Stimulated activated CD4-positive, alpha-beta T cell treated with anti-CD3 and anti-CD28 coated beads, Interleukin-15, amount 100 ng/mL, for 24 hours (primary cell): Measurements from ENCODE around the gene IGSF22.
"Not testable (repeated sequence)": the region's sequence is repeated elsewhere in the genome, so short reads cannot be mapped to it uniquely, and the experiment has no call there.

Experiments used
- DNase-seq: peaks from one replicate; pipeline ENCODE4 v3.0.0-alpha.2; 2020

The IGSF22 gene

DNA sequence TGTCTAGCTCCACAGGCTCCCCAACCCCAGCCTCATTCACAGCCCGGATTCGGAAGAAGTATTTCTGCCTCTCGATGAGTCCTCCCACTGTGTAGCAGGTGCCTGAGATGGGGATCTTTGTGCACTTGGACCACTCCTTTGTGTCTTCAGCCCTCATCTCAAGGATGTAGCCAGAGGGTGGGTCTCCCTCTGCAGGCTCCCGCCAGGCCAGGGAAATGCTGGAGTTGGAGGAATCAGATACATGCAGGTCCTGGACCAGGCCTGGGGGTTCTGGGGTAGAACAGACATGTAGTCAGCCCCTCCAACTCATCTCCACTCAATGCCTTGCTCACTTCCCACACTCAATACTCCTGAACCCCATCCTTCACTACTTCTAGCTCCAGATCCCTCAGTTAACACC lies 16.6 kb downstream of the IGSF22 start:
- DNase-seq: no peak

DNA sequence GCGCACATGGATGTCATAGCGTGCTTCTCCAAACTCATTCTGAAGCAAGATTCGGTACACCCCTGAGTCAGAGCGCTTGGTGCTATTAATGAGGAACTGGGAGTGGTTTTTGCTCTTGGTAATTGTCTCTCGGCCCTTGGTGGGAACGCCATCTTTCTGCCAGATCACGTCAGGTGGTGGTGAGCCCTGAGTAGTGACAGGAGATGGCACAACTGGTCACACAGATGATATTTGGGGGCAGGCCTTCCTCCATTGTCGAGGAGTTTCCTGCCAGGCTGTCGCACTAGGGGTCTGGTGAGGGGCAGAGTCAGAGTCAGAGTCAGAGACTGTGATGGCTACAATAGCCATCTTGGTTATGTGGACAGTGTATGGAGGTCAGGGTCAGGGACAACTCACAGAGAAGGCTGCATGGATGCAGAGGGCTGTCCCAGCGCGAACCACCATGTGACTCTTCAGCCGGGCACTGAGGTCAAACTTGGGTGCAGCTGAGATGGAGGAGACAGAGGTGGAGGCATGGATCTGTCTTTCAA lies 18.1 kb downstream of the IGSF22 start:
- DNase-seq: no peak

DNA sequence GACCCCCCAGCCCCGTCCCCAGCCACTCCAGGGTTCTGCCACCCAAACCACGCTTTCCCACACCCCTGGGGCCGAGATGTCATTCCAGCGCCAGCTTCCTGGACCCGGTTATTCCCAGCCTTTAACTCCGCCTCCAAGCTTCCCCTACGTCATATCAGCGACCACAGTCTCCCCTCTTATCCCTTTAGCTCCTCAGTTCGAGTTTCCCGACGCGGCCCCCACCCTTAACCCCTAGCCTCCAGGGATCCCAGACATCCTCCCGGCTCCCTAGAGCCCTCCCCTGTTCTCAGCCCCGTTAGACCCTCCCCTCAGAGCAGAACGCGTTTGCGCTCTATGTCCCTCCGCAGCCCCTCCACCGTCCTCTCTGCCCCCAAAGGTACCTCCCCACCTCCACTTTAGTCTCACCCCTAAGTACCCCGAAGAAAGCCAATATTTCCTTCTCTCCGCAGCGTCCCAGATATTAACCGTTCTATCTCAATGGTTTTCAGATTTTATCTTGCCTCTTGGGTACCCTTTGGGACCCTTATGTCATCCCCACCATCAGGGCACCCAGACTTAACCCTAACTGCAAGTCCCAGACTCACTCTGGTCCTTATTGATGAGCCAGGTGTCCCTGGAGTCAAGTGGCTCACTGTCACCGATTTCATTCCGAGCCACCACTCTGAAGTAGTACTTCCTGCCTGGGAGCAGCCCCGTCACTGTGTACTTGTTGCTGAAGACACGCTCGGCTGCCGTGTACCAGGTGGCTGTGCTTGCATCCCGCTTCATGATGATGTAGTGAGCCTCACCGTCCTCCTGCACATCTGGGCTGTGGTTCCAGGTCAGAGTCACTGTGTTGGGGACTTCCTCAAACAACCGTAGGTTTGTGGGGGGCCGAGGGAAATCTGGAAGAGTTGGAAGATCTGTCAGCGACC lies 19.4 kb downstream of the IGSF22 start:
- DNase-seq: peak; percentile 52

DNA sequence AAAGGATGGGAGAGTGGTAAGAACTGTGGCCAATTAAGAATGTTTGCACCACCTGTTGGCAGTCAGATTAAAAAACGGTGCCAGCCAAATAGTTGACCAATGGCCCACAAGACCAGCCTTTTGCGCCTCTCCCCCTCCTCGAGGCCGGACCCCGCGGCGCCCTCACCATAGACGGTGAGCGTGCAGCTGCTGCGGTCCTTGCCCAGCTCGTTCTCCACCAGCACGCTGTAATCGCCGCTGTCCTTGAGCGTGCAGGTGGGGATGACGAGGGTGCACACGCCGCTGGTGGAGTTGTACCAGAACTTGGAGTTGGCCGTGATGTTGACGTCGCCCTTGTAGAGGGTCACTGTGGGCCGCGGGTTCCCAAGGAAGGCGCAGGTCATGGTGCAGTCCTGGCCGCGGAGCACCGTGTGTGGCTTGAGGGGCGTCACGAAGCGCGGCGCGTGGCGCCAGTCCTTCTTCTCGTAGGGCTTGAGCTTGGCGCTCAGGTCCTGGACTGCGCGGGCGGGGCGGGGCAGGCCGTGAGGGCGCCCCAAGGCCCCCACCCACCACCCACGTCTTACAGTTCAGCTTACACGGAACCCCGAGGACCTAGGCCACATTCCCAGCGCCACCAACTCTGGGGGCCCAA lies 20.2 kb downstream of the IGSF22 start:
- DNase-seq: peak; percentile 39

DNA sequence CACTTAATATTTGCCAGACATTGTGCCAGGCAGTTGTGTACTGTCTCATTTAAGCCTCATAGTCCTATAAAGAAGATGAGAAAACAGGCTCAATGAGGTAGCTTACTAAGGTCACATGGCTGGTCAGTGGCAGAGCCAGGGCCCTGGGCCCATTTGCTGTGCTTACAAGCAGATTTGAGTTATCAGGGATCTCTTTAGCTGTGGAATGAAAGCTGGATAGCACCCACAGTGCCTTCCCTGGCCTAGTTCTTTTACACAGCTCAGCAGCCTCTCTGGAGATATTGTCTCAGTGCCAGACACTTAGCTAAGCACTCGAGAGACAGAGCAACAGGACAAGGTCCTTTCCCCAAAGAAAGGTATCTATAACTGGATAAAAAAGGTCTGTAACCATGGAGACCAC lies 21.3 kb downstream of the IGSF22 start:
- no peak for DNase-seq

DNA sequence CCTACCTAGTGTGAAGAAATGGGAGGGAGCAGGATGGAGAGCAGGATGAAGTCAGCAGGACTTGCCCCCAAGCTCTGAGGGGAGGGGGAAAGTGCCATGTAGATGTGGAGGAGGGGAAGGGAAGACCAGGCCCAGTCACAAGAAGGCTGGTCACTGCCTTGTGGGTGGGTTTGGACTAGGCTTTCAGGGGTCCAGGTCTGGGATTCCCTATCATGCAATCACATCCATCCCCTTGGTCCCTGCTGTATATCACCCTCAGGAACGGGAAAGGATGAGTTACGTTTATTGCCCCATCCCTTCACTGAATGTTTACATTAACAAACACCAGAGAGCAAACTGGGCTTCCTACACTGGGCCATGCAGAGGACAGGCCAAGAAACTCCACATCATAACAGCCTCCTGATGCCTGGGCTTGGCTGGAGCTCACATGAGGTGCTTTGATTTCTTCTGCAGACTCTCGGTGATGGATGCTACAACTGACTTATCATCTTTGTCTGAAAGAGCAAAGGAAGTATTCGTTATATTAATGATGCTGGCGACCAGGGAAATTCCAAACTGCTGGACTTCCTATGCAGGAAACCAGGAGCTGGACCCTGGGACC lies 21.8 kb downstream of the IGSF22 start:
- DNase-seq: no peak

DNA sequence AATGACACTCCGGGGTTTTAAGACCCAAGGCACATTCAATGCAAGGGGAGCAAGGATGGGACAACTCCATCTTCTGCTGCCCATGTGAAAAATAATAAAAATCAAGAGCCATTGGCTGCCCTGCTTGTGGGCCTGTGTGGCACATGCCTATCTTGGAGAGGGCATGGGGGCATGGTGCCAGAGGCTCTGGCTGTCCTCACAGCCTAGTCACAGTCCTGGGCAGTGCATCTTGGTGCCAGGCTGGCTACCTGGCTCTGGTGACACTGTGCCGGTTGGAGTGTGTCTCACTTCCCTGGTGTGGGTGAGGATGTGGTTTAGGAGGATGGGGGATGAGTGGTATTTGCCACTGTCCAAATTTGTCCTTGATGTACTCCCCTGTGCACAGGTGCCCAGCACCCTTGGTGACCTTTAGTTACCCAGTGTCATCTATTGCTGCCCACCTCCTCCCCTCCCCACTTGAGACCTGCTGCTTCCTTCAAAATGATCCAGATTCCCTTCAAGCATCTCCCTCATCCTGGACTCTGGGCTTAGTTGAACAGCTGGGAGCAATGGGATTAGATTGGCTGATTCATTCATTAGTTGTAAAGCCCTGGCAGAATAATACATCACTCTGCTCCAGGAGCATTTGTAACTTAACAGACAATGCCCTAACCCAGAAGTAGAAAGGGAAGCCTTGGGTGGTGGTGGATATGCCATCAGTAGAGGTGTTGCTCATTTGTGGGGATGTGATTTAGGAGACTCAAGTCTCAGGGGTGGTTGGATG lies 22.8 kb downstream of the IGSF22 start:
- no peak for DNase-seq

DNA sequence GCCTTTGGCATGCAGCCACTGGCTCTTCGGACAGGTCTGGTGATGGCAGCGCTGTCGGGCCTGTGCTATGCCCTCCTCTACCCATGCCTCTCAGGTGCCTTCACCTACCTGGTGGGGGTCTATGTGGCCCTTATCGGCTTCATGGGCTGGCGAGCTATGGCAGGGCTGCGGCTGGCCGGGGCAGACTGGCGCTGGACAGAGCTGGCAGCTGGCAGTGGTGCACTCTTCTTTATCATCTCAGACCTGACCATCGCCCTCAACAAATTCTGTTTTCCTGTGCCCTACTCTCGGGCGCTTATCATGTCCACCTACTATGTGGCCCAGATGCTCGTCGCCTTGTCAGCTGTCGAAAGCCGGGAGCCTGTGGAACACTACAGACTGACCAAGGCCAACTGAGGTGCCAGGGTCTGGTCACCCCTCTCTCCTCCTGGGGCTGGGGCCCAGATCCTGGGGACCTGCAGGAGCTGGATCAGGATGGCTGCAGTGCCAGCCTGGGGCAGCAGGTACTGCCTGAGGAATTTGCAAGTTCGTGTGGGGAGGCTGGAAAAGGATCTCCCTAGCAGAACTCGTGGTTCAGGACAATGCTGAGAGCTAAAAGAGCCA lies 24.3 kb downstream of the IGSF22 start:
- DNase-seq: no peak

DNA sequence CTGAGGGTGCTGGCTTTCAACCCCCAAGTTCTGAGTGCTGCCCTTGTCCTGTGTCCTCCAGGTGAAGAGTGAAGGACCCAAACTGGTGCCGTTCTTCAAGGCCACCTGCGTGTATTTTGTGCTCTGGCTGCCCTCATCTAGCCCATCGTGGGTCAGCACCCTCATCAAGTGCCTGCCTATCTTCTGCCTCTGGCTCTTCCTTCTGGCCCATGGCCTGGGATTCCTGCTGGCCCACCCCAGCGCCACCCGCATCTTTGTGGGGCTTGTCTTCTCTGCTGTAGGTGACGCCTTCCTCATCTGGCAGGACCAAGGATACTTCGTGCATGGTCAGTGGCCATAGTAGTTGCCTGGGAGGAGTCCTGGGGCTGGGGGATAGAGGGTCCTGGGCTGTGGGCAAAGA lies 25.1 kb downstream of the IGSF22 start:
- DNase-seq: no peak

DNA sequence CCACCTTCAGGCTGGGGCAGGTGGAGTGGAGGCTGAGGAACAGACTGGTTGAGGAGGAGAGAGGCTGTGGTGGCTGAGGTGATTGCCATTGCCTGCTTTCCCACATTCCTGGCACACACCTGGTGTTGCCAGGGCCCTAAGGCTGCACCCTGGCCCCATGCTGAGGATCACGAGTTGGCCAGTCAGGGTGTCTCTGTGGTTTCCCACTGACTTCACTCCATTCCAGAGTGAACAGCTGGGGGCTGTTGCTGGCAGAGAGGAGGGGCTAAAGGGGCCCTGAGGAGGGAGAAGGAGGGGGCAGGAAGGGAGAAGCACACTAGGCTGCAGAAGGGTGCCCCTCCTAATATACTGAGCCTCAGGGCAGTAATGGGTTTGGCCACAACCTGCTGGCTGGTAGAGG lies 25.6 kb downstream of the IGSF22 start:
- DNase-seq: no peak

DNA sequence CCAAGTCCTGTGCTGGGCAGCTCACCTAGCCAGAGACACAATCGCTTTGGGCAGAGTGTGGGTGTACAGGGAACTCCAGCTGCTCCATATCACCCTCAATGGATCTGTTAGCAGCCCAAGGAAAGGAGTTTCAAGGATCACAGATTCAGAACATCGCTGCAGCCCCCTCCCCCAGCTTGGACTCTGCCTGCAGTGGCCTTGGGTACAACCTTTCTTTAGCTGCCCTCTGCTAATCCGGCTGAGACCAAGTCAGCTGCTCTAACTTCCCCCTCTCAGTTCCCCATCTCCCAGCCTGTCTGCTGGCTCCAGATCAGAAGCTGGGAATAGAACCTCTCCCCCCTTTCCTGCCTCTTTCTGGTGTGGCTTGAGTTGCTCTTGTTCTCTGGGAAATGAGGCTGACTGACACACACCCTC lies 26.1 kb downstream of the IGSF22 start:
- no peak for DNase-seq

DNA sequence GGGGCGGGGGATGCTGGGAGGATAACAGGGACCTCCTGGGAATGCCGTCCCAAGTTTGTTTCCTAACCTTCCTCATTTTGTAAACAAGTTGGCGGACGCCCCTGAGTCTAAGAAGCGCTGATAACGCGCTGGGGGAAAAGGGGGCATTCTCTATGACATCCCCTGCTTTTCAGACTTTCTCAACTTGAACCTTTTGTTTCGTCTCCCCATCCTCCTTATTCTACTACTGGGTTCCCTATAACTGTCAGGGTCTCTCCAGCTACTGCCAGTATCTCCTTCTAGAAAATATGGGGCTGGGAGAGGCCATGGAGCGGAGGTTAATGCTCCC lies 26.8 kb downstream of the IGSF22 start:
- DNase-seq: no peak

DNA sequence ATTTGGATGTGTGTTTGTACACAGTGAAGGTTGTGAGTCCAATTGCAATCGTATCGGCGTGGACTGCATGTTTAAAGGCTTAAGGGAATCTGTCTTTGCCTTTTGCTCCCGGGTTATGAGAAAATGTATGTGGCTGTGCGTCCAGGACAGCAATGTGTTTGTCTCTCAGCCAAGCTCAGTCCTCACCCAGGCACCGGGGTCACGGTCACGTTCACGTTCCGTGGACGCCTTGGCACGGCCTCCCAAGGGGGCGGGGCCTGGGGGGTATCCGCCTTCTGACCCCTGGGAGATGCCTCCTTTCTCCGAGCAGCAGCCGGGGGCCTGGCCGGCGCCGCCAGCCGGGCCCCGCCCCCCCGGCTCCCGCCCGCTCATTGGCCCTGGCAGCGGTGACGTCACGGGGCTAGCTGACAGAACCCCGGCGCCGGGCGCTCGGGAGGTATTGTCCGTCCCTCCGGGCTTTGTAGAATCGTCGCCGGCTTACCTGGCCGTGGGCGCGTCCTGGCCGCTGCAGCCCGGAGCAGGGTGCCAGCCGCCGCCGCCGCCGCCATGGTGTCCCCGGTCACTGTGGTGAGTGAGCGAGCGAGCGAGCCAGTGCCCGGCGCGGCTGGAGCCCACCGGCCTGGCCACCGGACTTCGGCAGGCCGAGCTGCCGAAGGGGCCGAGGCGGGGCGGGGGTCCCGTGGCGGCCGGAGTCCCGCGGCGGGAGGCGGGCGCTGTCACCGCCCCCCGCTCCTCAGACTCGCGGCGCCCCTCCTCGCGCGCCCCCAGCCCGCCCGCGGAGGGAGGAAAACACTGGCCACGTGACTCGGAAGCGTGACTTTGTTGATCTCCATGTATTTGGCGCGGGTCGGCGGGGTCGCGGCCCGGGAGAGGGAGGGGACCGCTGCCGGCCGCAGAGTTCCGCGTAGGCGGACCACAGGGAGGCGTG lies 27.4 kb downstream of the IGSF22 start, which contains the start of gene TMEM86A:
TMEM86A (plus strand) TSS at position 439 of the 928 bp plus-strand sequence; CDS start at position 547, 108 bp downstream.
- peak; percentile 94 for DNase-seq

DNA sequence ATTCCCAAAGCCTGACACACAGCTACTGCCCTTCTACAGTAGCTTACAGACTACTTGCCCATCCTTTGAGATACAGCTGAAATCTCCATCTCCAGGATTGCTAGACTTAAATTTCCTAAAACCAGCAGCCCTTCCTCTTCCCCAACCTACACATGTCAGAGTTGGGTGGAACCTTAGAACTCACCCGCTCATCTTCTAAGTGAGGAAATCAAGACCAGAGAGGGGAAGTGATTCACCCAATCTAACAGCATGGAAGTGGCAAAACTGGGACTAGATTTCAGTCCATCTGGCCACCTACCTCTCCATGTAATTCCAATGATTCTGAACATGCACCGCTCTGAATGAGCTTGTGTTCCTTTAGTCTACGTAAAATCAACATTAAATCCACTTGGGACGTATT lies 28.4 kb downstream of the IGSF22 start:
- DNase-seq: no peak

DNA sequence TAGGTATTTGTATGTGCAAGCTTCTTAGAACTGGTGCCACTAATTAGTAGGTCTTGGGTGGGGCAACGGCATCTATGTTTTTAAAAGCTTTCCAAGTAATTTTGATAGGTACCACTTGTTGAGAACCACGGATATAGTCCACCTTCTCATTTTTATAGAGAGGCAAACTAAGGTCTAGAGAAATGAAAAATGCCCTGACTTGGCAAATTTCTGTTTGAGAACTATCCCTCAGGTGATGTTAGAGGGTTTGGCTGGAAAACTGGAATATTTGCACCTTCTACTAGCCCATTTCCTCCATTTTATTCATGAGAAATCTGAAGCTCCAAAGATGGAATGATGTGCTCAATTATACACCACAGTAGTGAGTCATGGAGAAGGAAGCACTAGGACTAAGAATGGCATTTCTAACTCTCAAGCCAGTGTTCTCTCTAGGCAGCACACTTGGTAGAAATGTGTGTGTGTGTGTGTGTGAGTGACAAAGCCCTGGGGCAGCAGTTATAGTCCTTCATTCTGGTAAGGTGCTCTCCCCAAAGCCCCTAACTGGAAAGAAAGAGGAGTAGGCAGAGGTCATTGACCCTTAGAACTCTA lies 29.3 kb downstream of the IGSF22 start:
- DNase-seq: no peak

DNA sequence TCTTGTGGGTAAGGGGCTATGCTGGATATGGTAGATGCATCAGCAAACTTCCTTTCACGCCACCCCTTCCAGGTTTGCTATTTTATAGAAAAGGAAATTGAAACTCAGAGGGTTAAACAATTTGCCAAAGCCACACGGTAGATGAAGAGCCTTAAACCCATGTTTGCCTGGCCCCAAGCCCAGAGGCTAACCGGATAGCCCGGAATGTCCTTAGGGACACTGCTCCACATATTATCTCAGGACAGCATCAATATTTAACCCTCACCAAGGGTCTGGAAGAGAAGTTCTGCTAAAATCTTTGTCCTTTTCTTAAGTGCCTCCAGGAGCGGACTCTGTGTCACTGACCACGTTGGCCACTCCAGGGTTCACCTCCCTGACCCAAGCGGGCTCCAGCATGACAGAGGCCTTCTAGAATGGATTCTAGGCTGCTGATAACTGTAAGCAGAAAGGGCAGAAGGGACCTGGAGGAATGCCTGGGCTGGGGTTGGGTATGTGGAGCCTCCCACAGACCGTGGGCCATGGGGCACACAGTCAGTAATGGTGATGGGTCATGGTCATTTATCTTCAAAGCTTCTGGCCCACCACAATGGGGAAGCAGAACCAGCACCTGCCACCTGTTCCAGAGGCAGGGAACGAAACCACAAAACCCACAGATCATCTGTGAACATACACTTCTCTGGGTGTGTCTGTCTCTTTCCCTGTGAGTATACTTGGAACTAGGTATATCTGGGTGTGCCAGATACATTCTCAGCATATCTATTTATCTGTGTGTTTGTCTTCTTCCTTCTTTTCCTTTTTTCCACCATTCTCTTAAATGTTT lies 32.8 kb downstream of the IGSF22 start:
- no peak for DNase-seq

DNA sequence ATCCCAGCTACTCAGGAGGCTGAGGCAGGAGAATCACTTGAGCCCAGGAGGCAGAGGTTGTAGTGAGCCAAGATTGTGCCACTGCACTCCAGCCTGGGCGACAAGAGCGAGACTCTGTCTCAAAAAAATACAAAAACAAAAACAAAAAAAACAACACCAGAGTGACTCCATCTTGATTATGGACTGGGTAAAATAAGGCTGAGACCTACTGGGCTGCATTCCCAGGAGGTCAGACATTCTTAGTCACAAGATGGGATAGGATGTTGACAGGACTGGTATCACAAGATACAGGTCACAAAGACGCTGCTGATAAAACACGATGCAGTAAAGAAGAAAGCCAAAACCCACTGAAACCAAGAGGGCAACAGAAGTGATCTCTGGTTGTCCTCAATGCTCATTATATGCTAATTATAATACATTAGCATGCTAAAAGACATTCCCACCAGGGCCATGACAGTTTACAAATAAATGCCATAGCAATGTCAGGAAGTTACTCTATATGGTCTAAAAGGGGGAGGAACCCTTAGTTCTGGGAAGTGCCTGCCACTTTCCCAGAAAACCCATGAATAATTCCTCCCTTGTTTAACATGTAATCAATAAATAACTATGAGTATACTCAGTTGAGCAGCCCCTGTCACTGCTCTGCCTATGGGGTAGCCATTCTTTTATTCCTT lies 34.4 kb downstream of the IGSF22 start:
- DNase-seq: not testable (repeated sequence)

DNA sequence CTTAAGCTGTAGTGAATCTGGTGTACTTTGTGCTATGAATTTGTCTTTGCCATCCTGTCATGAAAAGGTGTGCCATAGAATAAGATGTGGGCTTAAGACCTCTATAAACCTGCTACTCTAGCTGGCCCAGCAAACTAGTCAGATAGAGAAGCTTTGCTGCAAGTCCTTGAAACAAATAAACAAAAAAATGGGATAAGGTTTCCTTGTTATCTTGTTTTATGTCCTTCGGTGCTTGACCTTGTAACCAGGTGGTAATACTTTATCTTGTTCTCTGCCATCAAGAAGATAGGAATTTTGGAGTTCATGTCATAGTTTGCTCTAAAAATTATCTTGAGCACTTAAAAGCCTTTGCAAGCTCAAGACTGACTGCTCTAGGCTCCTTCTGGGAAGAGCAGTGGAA lies 41.7 kb downstream of the IGSF22 start:
- DNase-seq: no peak

DNA sequence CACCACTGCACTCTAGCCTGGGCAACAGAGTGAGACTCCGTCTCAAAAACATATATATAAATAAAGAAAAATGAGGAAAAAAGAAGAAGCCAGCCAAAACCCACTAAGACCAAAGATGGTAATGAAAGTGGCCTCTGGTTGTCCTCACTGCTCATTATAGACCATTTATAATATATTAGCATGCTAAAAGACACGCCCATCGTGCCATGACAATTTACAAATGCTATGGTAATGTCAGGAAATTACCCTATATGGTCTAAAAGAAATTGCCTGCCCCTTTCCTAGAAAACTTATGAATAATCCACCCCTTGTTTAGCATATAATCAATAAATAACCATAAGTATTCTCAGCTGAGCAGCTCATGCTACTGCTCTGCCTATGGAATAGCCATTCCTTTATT lies 43.5 kb downstream of the IGSF22 start:
- no peak for DNase-seq
